Activated CD8-positive, alpha-beta memory T cell treated with anti-CD3 and anti-CD28 coated beads, Interleukin-2, amount 50 U/mL, for 24 hours (primary cell): ENCODE data around the gene OAS1.
A peak's percentile ranks its signal among the peaks of the same experiment; 100 is the strongest.
"Not testable (repeated sequence)": the region's sequence is repeated elsewhere in the genome, so short reads cannot be mapped to it uniquely, and the experiment has no call there.

Source experiments
- DNase-seq: peaks from one replicate; pipeline ENCODE4 v3.0.0-alpha.2; 2020; ENCODE audit errors: extremely low read depth

The OAS1 gene

DNA sequence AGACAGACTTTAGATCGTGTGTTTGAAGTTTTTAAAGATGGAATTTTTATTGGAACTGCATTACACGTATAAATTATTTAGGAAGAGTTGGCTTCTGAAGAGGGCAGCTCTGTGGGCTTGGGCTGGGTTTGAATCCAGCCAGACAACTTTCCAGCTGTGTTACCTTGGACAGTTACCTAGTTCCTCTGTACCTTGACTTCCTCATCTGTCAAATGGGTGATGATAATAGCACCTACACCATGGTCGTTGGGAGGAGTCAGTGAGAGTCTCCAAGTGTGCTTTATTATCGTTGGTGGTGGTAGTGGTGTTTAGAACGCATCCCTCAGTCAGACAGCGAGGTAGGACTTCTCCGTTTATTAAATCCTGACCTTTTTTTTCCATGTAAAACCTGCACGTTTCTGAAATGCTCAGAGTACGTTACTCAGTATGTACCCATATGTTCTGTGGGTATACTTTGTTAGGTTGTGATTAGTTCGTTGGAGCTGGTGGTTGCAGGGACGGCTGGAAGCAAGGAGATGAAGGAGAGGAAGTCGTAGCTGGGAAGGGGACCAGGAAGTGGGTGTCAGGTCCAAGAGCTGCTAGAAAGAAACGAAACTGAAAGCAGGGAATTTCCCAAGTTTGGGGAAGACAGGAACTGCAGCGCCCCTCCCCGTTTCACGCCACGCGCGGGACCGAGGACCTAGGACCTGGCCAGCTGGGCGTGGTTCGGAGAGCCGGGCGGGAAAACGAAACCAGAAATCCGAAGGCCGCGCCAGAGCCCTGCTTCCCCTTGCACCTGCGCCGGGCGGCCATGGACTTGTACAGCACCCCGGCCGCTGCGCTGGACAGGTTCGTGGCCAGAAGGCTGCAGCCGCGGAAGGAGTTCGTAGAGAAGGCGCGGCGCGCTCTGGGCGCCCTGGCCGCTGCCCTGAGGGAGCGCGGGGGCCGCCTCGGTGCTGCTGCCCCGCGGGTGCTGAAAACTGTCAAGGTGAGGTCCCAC lies 31.3 kb downstream of the OAS1 start, which contains the start of gene OAS3:
Gene OAS3 (plus strand): TSS at position 734 of the 979 bp plus-strand sequence. CDS start 57 bp downstream, at position 791.
- peak; percentile 6 for DNase-seq

DNA sequence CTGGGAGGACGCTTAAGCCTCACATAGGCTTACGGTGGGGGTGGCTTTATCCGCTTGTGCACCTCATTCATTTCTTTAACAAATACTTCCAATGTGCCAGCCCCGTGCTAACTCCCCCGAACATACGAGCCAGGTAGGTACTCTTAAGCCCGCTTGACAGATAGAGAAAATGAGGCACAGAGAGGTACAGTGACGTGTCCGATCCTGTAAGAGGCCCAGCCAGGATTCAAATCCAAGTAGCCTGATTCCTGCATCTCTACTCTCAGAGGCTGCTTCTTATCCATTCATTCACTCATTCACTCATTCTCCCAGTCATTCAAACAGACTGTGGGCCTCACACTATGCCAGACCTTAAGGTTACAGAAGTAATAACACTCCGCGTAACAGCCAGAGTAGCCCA lies 32.0 kb downstream of the OAS1 start:
- DNase-seq = no peak

DNA sequence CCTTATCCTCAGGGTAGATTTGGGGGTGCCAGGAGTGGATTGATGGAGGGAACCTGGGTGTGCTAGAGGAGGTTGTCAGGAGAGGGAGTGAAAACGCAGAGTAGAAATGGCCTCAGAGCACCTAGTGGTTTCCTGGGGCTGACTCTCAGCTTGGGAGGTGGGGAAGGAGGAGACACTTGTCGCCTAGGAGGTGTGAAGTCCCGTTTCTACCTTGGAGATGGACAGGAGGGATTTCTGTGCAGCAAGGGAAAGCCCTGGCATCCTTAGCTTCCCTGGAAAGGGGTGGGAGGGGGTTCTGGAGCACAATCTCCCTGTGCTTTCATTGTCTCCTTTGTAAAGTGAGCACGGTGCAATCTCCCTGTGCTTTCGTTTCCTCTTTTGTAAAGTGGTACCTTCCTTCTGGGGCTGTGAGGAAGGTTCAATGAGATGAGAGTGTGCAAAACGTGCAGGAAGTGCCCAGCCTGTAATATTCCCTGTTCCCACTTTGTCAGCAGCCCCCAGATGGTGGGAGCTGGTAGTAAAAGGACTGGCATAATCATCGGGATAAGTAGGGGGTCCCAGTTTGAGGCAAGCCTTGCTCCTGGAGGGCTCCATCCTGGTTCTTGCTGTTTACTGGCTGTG lies 33.1 kb downstream of the OAS1 start:
- DNase-seq = no peak

DNA sequence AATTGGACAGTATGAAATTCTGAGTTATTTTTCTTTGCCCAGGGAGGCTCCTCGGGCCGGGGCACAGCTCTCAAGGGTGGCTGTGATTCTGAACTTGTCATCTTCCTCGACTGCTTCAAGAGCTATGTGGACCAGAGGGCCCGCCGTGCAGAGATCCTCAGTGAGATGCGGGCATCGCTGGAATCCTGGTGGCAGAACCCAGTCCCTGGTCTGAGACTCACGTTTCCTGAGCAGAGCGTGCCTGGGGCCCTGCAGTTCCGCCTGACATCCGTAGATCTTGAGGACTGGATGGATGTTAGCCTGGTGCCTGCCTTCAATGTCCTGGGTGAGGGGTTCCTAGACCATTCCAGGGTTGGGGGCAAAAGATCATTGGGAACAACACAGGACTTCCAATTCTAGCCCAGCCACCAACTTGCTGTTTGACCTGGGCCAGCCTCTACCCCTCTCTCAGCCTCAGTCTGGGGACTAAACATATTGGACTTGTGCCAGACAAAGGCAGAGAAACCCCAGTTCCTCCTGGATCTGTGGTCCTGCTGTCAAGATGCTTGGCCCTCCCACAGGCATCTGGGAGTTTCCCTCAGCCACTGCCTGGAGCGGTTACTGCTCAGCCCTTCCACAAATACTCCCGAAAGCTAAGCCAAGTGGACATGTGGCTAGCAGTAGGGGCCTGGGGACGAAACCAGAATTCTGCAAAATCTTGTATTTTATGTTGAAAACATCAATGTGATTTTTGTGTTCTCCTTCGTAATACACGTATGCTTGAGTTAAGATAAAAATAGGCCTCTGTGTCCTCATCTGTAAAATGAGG lies 35.0 kb downstream of the OAS1 start:
- DNase-seq = no peak

DNA sequence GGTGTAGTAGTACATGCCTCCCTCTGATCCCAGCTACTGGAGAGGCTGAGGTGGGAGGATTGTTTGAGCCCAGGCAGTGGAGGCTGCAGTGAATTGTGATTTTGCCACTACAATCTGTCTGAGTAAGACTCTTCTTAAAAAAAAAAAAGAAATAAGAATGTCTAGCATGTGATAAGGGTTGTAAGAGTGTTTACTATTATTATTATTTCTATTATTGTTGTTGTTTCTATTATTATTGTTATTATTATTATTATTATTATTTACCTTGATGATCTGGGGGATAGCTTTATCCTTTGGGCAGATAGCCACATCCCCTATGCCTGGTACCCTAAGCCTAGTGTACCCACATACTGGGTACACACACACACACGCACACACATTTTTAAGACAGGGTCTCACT lies 35.8 kb downstream of the OAS1 start:
- DNase-seq = no peak

DNA sequence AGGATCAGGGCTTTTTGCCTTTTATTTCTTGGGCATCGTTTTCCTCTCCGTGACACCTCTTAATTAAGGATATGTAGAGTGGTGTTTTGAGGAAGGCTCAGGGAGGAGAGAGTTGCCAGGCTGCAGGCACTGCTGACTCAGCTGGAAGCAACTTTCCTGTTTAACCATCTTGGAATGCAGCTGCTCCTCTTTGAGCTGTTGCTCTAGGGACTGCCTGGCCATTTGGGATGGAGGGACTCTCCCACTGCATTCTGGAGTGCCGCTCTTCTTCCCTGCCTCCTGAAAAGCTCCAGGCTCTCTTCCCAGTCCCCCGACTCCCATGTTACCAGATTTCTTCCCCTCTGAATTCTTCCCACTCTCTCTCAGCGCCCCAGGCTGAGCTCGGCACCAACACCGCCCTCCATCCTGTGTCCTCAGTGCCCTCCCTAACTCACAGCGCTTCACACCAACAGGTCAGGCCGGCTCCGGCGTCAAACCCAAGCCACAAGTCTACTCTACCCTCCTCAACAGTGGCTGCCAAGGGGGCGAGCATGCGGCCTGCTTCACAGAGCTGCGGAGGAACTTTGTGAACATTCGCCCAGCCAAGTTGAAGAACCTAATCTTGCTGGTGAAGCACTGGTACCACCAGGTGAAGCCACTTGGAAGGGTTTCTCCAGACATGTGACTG lies 37.4 kb downstream of the OAS1 start:
- DNase-seq = no peak

DNA sequence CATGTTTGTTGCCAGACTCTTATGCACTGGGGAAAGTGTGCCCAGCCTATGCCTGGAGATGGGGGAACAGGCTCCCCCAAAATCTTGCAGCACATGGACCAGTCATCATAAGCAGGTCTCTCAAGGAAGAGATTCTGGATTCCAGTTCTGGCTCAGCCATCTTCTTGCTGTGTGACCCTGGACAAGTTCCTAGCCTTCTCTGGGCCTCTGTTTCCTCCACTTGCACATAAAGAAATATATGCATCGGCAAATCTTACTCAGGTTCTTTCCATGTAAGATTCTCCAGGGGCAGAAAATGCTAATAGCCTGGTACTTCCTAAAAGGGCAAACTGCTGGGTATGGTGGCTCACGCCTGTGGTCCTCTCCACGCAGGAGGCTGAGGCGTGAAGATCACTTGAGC lies 38.8 kb downstream of the OAS1 start:
- DNase-seq = no peak

DNA sequence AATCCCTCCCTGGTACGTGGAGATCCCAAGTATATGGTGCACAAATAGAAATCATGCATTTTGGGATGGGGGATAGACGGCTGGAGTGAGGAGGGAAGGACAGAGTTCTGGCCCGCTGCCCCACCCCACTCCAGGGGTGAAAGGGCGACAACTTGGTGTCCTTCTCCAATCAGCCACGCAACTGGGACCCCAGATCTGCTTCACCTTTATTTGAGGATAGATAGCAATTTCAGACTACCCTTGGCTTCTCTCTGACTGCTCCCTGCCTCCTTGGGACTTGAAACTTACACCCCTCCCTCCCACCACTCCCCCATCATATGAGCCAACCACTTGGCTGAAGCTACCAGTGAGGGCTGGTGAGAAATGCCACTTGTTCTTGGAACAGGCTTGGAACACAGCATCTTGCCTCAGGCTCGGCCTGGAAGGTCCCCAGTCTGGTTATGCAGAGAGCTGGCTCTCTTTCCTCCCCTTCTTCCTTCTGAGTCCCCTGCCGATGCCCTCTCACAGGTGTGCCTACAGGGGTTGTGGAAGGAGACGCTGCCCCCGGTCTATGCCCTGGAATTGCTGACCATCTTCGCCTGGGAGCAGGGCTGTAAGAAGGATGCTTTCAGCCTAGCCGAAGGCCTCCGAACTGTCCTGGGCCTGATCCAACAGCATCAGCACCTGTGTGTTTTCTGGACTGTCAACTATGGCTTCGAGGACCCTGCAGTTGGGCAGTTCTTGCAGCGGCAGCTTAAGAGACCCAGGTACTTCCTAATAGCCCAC lies 39.7 kb downstream of the OAS1 start:
- DNase-seq = no peak

DNA sequence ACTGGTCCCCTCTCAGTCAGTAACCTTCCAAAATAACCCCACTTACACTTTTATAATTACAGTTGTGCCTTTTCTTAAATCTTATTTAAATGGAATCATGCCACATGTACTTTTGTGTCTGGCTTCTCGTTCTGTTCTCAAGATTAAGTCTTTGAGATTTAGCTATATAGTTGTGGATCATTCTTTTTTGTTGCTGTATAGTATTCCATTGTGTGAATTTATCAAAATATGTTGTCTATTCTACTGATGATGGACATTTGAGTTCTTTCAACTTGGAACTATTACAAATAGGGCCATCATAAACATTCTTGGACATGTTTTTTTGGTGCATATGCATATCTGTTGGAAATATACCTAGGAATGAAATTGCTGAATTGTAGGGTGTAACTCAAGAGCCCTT lies 40.6 kb downstream of the OAS1 start:
- DNase-seq = no peak

DNA sequence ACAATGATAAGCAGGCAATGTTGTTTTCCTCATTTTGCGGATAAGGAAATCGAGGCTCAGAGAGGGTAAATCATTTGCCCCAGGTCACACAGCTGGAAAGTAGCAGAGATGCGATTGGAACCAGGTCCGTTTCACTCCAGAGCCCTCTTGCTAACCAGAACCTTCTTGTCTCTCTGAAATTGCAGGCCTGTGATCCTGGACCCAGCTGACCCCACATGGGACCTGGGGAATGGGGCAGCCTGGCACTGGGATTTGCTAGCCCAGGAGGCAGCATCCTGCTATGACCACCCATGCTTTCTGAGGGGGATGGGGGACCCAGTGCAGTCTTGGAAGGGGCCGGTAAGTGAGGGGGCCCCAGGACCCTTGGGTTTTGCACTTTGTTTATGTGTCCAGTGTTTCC lies 41.0 kb downstream of the OAS1 start:
- DNase-seq = no peak

DNA sequence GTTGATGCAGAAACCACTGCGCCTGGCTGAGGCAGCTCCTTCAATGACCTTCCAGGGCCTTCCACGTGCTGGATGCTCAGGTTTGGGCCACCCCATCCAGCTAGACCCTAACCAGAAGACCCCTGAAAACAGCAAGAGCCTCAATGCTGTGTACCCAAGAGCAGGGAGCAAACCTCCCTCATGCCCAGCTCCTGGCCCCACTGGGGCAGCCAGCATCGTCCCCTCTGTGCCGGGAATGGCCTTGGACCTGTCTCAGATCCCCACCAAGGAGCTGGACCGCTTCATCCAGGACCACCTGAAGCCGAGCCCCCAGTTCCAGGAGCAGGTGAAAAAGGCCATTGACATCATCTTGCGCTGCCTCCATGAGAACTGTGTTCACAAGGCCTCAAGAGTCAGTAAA lies 42.0 kb downstream of the OAS1 start:
- DNase-seq = no peak

DNA sequence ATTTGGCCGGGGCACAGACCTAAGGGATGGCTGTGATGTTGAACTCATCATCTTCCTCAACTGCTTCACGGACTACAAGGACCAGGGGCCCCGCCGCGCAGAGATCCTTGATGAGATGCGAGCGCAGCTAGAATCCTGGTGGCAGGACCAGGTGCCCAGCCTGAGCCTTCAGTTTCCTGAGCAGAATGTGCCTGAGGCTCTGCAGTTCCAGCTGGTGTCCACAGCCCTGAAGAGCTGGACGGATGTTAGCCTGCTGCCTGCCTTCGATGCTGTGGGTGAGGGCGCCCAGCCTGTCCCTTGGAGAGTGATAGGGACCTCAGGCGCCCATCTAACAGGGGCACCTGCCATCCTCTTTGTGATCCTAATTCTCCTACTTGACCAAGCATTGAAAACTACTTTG lies 43.9 kb downstream of the OAS1 start:
- DNase-seq = no peak

DNA sequence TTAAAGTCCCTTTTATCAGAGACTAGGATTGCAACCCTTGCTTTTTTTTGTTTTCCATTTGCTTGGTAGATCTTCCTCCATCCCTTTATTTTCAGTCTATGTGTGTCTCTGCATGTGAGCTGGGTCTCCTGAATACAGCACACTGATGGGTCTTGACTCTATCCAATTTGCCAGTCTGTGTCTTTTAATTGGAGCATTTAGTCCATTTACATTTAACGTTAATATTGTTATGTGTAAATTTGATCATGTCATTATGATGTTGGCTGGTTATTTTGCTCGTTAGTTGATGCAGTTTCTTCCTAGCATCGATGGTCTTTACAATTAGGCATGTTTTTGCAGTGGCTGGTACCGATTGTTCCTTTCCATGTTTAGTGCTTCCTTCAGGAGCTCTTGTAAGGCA lies 50.4 kb downstream of the OAS1 start:
- not testable (repeated sequence) for DNase-seq

DNA sequence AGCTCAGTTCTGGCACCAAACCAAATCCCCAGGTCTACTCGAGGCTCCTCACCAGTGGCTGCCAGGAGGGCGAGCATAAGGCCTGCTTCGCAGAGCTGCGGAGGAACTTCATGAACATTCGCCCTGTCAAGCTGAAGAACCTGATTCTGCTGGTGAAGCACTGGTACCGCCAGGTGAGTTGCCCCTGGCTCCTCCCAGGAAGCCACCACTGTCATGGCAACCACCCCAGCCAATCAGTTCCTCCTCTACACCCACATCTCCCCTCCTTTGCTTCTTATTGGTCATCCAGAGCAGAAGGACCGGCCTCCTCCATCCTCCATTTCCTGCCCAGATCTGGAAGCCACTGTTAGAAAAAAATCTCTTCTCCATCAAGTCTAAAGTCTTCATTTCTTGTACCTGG lies 54.3 kb downstream of the OAS1 start:
- DNase-seq = no peak

DNA sequence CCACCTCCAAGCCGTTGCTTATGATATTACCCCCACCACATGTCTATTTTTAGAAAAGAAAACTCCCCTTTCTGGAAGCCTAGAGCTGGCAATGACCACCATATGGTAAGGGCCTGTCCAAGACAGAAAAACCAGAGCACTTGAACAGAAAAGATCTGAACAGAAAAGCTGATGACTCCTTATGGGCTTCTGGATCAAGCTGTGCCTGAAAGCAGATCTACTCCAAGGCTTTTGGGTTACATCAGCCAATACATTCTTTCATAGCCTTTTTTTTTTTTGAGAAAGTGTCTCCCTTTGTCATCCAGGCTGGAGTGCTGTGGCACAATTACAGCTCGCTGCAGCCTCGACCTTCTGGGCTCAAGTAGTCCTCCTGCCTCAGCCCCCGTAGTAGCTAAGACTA lies 54.8 kb downstream of the OAS1 start:
- DNase-seq = no peak

DNA sequence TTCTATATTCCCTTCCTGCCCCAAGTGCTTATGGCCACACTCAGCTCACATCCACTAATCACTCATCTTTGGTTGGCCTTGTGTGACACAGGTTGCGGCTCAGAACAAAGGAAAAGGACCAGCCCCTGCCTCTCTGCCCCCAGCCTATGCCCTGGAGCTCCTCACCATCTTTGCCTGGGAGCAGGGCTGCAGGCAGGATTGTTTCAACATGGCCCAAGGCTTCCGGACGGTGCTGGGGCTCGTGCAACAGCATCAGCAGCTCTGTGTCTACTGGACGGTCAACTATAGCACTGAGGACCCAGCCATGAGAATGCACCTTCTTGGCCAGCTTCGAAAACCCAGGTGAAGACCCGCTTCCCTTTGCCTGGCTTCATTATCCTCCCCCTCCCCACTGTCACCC lies 55.8 kb downstream of the OAS1 start:
- DNase-seq = no peak

DNA sequence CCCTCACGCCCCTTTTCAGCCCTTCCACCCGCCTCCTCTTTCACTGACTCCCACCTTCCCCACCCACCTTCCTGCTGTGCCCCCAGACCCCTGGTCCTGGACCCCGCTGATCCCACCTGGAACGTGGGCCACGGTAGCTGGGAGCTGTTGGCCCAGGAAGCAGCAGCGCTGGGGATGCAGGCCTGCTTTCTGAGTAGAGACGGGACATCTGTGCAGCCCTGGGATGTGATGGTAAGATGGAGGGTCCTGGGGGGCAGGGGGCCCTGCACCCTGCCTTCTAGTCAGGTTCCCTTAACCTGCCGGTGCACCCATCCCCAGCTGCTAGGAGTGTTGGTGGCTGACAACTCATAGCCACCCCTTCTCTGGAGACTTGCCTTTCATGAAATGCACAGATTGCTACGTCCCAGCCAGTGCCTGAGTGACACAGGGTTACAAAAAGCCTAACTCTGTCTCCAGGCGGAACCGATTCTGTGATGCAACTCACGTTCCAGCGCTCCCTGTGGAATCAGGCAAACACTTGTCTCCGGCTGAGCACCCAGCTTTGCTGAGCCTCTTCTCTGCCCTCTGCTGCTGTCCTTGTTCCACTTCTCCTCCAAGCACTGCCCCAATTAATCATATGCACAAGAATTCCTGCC lies 56.6 kb downstream of the OAS1 start:
- DNase-seq = no peak

DNA sequence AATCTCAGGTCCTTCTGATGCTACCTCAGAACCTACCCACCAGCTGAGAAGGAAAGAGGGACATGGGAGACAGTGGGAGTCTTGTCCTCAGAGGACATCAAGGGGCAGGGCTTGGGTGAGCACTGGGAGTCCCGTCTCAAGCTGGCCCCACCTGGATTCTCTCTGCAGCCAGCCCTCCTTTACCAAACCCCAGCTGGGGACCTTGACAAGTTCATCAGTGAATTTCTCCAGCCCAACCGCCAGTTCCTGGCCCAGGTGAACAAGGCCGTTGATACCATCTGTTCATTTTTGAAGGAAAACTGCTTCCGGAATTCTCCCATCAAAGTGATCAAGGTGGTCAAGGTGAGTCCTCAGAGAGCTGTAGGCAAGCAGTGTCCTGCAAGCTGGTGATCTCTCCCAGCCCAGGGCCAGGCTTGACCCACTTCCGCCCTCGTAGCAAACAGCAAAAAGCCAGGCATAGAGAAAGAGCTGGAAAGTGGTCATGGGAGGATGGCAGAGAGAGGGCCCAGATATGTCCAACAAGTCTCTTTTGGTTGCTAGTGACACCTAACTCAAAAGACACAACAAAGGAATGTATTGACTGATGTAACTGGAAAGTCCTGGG lies 57.4 kb downstream of the OAS1 start:
- DNase-seq = no peak

DNA sequence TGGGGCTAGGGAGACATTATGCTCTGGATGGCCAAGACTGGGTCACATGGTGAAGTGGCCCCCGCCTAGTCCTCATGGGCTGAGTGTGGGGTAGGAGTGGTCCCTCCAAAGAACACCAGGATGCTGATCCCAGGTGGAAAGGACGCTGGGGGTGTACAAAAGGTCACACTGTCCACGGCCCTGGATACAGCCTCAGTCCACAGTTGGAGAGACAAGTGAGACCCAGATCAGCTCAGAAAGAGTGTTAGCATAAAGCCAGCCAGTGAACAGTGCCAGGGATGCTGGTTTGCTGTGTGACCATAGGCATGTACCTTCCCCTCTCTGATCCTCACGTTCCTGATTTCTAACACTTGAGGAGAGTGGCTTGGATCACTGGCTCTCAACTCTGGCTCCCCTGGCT lies 58.2 kb downstream of the OAS1 start:
- DNase-seq = no peak

DNA sequence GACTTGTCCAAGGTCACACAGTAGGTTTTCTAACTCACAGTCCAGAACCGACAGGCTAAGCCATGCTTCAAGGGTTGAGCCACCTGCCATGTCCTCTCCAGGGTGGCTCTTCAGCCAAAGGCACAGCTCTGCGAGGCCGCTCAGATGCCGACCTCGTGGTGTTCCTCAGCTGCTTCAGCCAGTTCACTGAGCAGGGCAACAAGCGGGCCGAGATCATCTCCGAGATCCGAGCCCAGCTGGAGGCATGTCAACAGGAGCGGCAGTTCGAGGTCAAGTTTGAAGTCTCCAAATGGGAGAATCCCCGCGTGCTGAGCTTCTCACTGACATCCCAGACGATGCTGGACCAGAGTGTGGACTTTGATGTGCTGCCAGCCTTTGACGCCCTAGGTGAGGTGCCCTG lies 58.9 kb downstream of the OAS1 start:
- DNase-seq = no peak
